Esophagus muscularis mucosa (tissue), 3 donors: Measurements from ENCODE around the gene AJM1.

Source experiments
- CTCF ChIP-seq, 3 experiments: fragments of 200-600 bp in 2 of 3; fragments of 450-650 bp in 1 of 3; sonication (generic) in 2 of 3; IDR thresholded peaks; one replicate each; pipeline ENCODE4 v1.5.1; 2017 to 2019; ENCODE audit warnings: antibody characterized with exemption in 3 of 3, mild to moderate bottlenecking in 2 of 3, moderate library complexity in 1 of 3
- EP300 ChIP-seq: sonication (generic); formaldehyde crosslinking; IDR thresholded peaks from one replicate; pipeline ENCODE4 v1.6.1; 2017; ENCODE audit warnings: antibody characterized with exemption

DNA sequence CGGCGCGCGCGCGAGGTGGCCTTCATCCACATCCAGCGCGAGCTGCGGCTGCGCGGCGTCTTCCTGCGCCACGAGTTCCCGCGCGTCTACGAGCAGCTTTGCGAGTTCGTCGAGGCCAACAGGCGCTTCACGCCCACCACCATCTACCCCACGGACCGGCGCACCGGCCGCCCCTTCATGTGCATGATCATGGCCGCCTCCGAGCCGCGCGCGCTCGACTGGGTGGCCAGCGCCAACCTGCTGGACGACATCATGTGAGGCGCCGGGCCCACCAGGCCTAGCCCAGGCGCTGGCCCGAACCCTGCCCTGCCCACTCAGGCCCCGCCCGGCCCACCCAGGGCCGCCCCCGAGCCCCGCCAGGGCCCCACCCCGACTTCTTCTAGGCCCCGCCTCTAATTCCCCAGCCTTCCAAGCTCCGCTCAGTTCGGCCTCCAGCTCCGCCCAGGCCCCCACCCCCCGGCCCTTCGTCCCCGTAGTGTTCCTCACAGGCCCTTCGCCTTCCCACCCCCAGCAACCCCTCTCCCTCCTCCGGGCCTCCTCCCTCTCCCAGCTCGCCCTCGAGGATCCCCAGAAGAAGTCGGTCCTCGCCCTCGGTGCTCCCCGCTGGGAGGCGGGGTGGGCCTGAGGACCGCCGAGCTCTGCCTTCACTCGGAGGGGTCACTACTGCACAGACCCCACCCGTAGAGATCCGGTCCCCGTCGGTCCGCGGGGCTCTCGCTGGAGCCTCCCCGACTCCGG is 5.0 kb downstream of the AJM1 start:
- TF ChIP-seq CTCF (IDR thresholded peaks at IDR 0.05) (no peak), EP300 (no peak)
